Stimulated activated CD4-positive, alpha-beta T cell treated with anti-CD3 and anti-CD28 coated beads, TNF-alpha, amount 100 ng/mL, for 1 hour (primary cell): Measurements from ENCODE around the gene MYRFL.

Experiments used
- DNase-seq, 3 donors: peaks; one replicate each; pipeline ENCODE4 v3.0.0-alpha.2; 2020; ENCODE audit warnings: low read depth in 3 of 3, low spot score in 1 of 3

MYRFL gene

GRCh38 chr12:69929531-69929930 lies 104.5 kb downstream of the MYRFL start:
- no peak for DNase-seq

- DNase-seq: no peak
These were observed 106.5 kb downstream of the MYRFL start for GRCh38 chr12:69931569-69931968.

DNA sequence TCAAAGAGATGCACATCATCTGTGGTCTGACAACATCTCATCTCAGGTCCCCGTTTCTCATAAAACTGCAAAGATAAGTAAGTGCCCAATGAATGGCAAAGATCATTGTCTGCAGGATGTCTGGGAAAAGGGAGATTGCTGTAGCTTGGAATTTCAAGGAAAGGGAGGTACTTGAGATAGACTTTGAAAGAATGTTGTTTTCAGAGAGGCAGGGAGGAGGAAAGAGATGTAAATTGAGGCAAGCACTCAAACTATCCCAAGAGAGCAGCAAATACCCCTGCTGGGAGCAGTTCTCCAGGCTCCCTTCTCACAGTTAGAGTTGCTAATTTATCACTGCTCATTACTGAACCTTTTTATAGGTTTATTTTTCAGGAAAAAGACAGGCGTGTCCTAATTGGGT lies 107.1 kb downstream of the MYRFL start:
- no peak for DNase-seq

GRCh38 chr12:69932676-69933552 lies 107.9 kb downstream of the MYRFL start:
- DNase-seq: no peak

- no peak for DNase-seq
These were observed 109.0 kb downstream of the MYRFL start for GRCh38 chr12:69934011-69934410.

DNA sequence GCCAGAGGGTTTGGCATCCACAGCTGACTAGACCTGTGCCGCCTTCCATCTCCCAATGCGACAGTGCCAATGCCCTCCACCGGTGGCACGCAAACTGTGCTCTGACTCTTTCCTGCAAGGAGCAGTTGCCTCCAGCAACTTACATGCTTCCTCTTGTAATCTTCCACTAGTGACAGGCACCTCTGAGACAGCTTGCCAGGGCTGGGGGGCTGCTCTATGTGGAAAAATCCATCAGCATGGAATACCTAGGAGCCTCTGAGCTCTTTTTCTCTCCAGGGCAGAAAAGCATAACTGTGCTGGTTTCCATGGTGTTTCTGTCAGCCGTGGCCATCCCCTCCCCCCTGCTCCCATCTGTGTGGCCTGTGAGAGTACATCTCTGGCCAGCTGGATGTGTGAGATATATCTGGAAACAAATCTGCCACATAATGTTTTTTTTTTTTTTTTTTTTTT lies 110.6 kb downstream of the MYRFL start:
- no peak for DNase-seq

DNA sequence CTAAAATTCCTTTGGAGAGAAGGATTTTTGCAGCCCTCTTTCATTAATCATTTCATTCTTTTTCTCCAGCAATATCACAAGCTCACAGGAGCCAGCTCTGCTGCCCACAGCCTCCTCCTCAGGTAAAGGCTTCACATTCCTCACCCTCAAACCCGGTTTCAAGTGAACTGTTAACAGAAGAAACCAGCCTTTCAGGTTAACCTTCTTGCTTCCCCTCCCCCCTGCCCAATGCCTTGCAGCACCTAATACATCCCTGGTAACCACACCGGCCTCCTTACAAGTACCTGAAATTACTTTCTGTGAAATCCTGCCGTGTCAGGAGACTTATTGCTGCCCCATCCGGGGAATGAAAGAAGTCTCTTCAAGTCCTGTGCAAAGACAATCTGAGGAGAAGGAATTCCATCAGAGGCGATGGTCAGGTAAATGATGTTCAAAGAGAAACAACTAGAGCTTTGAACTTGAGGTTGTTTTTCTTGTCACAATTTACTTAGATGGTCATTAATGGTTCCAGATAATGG lies 111.2 kb downstream of the MYRFL start:
- no peak for DNase-seq

DNA sequence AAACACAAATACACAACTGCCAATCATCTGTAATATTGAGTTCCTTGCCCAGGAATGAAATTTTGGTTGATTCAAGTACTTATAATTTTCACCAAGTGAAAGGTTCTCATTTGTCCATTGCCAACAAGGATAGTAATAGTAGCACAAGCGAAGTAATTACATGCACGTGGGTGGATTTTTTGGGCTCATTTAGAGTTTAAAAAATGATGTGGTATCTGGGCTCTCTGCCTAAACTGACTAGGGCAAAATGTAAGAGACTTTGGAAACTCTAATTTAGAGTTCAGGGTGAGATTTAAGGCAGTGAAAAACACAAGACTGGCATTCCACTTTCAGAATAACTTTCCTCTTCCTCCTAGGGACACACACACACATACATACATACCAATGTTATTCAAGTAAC lies 111.7 kb downstream of the MYRFL start:
- no peak for DNase-seq

GRCh38 chr12:69947123-69947522 lies 122.1 kb downstream of the MYRFL start:
- DNase-seq: no peak

GRCh38 chr12:69947897-69948296 lies 122.9 kb downstream of the MYRFL start:
- no peak for DNase-seq

DNA sequence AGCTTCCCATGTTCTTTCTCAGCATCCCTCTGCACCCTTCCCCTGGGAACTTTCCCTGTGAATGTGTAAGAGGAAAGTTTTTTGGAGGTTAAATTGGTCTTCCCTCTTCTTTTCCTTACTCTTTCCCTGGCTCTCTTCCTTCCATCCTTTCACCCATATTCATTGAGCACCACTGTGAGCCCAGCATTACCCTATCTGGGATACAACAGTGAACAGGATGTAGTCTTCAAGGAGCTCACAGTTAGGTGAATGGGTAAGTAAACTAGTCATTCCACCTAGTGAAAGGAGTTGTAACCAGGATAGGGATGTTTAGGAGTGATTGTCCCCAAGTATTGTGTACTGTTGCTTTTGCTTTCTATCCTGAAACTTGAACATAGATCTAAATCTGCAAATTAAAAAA lies 123.8 kb downstream of the MYRFL start:
- no peak for DNase-seq

DNA sequence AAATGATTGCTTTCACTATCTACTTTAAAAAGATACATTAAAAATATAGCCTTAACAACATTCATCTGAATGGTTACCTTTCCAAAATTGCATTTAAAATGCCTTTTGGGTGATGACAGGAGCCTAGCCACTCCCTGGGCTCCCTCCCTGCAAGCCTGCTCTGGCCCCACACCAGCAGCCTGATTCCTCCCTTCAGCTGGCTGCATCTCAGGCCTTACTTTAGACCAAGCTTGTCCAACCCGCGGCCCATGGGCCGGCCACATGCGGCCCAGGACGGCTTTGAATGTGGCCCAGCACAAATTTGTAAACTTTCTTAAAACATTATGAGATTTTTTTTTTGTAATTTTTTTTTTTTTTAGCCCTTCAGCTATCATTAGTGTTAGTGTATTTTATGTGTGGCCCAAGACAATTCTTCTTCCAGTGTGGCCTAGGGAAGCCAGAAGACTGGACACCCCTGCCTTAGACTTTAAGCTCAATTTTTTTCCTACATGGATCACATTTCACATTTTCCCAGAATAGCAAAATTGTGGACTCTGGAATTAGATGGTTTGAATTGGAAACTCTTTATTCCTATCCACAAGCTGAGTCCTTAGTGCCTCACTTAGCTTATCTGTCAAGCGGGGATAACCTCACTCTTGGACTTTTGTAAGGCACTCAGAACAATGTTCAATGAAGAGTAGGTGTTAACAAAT lies 124.4 kb downstream of the MYRFL start:
- DNase-seq: no peak

DNA sequence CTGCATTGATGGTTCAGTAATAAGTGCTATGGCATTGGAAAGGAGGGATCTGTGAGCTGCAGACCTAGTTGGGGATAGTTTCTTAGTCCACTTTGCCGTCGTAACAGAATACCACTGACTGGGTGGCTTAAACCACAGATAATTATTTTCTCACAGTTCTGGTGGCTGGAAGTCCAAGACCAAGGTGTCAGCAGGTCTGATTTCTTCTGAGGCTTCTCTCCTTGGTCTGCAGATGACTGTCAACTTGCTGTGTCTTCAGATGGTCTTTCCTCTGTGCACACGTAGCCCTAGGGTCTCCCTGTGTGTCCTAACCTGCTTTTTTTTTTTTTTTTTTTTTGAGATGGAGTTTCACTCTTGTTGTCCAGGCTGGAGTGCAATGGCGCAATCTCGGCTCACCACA lies 126.1 kb downstream of the MYRFL start:
- DNase-seq: no peak

- DNase-seq: no peak
These were observed 127.9 kb downstream of the MYRFL start for GRCh38 chr12:69952890-69953289.

GRCh38 chr12:69961246-69961645 lies 136.2 kb downstream of the MYRFL start:
- DNase-seq: no peak

GRCh38 chr12:69966409-69966808 lies 141.4 kb downstream of the MYRFL start:
- DNase-seq: no peak

DNA sequence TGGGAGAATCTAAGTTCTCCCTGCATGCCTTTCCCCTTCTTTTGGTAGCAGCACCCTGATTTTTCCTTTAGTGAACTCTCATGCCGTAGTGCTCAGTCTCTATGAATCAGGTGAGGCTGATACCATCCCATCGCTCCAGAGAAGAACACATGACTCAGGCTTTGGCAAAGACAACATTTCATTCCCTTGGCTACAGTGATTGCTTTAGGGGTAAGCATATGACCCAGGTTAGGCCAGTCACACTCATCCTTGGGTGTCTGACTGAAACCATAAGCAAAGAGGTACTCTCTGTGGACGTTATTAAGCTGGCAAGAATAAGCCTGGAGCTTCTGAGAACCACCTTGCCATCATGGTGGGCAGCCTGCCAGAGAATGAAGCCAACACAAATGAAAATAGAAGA lies 141.8 kb downstream of the MYRFL start:
- no peak for DNase-seq

GRCh38 chr12:69969011-69969410 lies 144.0 kb downstream of the MYRFL start:
- DNase-seq: no peak

DNA sequence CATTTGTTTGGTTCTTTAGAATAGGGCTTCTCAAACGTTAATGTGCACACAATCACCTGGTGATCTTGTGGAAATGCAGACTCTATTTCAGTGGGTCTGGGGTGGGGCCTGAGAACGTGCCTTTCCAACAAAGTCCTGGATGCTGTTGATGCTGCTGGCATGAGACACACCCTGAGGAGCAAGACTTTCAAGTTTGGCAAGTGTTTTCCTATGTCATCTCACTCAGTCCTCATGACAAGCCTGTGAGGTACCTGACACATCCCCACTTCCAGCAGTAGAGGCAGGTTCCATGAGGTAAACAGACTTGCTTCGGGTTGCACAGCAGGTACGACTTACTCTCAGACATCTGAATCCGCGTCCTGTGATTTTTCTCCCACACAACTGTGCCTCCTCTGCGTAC lies 147.1 kb downstream of the MYRFL start:
- no peak for DNase-seq

- no peak for DNase-seq
These were observed 153.0 kb downstream of the MYRFL start for GRCh38 chr12:69978020-69978419.

- DNase-seq: no peak
These were observed 157.0 kb downstream of the MYRFL start for GRCh38 chr12:69981881-69982475.

DNA sequence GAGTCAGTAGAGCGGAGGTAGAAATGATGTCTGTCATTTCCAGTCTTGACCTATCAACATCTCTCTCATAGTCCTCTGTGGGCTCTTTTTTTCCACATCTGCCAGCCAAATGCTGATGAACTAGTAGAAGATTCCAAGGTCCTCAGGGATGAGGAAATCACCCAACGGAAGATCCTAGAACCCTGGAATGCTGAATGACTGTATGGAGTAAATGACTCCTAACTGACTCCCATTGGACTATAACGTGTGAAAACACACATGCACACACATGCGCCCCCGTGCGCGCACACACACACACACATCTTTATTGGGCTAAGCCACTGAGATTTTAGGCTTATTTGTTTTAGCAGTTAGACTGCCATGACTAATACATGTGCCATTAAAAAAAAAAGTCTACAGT lies 159.2 kb downstream of the MYRFL start:
- no peak for DNase-seq
